HG03025 (cell line): Measurements from ENCODE around the gene TESMIN.

Source experiments
- ATAC-seq: cut with Tn5 transposase; IDR thresholded peaks from one replicate; pipeline ENCODE4 v1.9.1; 2021; ENCODE audit warnings: mild to moderate bottlenecking, moderate library complexity; ENCODE audit not compliant: unreplicated experiment, low FRiP score

Gene TESMIN, protein sequence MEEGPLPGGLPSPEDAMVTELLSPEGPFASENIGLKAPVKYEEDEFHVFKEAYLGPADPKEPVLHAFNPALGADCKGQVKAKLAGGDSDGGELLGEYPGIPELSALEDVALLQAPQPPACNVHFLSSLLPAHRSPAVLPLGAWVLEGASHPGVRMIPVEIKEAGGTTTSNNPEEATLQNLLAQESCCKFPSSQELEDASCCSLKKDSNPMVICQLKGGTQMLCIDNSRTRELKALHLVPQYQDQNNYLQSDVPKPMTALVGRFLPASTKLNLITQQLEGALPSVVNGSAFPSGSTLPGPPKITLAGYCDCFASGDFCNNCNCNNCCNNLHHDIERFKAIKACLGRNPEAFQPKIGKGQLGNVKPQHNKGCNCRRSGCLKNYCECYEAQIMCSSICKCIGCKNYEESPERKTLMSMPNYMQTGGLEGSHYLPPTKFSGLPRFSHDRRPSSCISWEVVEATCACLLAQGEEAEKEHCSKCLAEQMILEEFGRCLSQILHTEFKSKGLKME

DNA sequence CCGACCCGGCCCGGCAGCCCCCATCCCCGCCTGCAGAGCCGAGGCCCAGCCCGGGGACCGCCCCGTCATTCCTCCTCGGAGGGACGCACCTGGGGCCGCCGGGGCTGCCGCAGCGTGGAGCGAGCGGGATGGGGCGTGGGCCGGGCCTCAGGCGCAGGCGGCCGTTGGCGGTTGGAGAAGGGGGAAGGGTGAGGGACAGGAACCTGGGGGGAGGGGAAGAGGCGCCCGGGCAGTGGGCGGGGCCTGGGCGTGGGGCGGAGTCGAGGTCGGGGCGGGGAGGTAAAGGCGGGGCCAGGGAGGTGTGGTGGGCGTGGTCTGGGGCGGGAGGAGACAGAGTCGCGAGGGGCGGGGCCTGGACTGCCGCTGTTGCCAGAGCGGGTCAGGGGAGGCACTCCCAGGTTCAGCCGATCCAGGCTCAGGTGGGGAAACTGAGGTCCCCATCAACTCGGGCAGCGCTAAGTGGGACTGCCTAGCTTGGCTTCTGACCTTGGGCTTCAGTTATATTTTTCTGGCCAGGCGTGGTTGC is at the start of gene TESMIN:
TSS of gene TESMIN (minus strand) at position 190 of the 526 bp plus-strand sequence. CDS start 860 bp downstream, outside the sequence.
- ATAC-seq = no peak

DNA sequence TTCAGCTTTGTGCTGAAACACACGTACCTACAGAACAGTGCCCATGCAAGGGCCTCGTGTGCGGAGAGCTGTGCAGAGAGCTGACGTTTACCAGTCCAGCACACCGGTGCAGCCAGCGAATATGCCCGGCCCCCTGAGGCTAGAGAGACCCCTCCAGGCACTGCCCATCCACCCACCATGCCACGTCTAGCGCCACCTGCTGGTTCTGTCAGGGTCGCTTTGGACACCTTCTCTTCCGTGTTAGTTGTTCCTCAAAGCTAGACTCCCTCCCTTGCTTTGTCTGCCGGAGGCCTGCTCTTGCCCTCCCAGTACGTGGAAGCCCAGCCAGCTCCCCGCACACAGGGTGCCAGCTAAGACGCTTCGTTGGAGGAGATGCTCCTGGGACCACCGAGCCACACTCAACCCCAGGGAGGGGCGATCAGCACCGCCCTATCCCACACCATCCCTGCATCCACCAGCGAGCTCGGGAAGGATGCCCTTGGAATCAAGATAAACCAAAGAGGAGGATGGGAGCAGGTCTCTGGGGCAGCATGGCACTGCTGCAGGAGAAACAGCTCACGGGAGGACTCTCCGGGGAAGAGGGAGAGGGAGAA is 47.0 kb upstream of the TESMIN start:
- no peak for ATAC-seq

DNA sequence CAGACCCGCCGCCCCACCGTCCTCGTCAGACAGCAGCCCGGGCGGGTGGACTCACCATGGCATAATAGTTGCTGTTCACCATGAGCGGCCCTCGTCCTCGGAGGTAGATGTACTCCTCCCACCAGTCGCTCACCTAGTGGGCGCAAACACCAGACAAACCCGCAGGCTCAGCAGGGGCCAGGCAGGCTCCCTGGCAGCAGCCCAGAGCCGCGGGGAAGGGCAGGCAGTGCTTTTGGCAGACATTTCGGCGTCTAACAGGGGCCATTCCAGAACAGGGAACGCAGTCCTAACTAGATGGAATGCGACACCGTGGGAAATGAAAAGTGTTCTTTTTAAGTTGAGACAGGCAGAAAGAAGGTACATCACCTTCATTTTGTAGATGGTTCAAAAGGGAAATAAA is 45.5 kb upstream of the TESMIN start:
- no peak for ATAC-seq

DNA sequence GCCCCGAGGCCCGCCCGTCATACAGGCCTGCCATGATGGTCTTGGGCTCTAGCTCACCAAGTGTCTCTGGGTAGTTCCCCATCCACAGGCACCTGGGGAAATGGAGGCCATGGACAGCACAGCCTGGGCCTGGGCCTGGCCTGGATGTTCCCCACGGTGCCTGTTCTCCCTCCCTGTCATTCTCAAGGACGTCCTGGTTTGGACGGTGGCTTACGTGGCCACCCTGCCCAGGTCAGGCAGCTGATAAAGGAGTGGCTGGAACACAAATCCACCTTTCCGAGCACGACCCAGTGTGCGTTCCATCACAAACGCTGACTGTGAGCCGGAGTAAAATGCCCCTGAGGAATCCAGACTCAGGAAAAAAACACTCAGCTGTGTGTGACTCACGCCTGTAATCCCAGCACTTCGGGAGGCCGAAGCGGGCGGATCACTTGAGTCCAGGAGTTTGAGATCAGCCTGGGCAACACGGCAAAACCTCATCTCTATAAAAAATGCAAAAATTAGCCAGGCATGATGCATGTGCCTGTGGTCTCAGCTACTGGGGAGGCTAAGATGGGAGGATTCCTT is 41.2 kb upstream of the TESMIN start:
- no peak for ATAC-seq

DNA sequence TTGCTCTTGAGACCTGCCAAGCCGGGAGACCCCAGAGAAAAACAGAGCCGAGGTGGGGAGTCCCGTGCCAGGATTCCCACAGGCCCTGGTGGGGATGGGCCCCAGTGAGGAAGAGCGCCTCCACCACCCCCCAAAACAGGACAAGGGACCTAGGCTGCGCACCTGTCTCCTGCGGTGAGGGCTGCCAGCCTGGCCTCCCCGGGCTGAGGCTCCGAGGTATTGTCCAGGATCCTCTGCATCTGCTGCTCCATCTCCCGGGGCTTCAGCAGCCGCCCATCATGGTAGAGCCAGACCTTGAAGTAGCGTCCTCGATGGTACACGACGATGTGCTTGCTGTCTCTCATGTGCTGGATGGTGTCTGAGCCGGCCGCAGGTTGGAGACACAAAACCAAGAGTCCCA is 33.3 kb upstream of the TESMIN start:
- no peak for ATAC-seq

DNA sequence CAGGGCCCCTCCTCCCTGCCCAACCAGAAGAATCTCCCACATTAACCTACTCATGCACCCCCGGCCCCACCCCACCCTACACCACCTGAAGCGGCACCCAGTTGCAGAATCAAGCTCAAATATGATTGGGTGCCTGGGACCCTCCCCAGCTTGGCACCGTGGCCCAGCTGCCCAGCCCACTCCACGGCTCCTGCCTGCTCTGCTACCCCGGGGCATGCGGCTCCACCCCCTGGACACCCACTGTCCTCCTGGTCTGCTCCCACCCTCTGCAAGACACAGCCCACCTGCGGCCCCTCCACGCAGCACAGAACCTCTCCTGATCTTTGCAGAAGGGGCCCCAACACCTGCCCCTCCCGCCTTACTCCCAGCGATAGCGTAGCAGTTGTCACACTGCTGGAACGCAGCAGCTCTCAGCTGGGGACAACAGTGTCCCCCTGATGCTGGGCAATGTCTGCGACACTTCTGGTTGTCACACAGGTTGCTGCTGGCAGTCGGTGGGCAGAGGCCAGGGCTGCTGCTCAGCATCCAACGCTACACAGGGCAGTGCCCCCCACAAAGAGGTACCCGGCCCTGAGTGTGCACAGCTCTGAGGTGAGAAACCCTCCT is 32.0 kb upstream of the TESMIN start:
- ATAC-seq = no peak

DNA sequence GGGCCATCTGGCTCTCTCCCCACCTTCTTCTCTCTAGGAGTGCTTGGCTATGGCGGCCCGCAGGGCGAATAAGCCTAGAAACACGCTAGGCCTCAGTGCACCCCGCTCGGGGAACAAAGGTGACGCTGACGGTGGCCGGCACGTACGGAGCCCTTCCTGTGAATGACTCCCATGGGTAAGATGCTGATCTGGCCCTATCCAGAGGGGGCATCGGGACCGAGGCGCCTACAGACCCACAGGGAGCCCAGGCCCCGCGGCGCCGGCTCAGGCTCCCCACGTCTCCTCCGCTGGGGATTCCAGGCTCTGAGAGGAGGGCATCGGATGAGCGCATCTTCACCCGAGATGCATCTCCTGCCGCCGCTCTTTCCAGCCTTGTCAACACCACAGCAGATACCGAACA is 31.4 kb upstream of the TESMIN start:
- ATAC-seq = no peak

DNA sequence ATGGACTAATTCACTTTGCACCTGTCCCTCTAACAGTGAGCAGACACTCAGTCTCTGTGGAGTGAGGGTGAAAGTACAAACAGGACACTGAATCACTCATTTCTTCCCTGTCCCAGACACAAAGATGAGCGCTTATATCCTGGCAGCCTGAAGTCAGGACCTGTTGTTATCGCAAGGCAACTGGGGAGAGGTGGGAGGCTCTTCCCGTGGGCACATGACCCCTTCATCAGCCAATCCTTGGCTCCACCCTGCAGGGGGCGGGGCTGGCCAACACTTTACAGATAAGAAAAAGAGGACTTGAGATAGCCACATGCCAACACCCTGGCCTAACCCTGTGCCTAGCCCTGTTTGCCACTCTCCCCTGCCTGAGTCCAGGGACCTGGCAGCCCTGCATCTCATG is 29.5 kb upstream of the TESMIN start:
- ATAC-seq = no peak

DNA sequence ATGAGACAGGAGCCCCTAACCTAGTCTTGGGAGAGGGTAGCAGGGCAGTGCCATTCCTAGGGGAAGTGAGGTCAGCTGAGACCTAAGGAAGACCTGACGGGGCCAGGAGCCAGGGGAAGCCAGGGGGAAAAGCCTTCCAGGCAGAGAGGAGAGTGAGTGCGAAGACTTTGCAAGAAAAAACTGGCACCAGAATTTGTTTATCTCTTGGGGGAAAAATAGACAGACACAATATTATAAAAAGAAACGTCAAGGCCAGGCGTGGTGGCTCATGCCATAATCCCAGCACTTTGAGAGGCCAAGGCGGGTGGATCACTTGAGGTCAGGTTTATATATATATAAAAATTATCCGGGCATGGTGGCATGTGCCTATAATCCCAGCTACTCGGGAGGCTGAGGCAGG is 26.9 kb upstream of the TESMIN start:
- no peak for ATAC-seq

DNA sequence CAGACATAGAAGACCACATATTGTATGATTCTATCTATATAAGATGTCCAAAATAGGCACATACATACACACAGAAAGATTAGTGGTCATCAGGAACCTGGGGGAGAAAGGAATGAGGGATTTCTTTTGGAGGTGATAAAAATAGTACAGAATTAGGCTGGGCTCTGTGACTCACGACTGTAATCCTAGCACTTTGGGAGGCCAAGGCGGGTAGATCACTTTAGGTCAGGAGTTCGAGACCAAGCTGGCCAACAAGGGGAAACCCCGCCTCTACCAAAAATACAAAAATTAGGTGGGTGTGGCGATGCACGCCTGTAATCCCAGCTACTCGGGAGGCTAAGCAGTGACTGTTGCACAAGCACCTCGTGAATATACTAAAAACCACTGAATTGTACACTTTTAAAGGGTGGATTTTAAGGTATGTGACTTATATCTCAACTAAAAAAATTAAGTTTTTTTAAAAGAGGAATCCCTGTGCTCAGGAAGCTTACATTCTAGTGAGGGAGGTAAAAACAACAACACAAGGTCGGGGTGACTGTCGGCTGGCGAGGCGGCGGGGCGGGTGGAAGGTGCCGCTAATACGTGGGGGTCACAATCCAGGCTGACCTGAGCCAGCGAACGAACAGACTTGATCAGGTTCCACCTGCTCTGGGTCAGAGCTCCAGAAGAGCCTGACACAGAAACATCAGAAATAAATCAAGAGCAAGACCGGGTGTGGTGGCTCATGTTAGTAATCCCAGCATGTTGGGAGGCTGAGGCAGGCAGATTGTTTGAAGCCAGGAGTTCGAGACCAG is 25.3 kb upstream of the TESMIN start:
- ATAC-seq = no peak

DNA sequence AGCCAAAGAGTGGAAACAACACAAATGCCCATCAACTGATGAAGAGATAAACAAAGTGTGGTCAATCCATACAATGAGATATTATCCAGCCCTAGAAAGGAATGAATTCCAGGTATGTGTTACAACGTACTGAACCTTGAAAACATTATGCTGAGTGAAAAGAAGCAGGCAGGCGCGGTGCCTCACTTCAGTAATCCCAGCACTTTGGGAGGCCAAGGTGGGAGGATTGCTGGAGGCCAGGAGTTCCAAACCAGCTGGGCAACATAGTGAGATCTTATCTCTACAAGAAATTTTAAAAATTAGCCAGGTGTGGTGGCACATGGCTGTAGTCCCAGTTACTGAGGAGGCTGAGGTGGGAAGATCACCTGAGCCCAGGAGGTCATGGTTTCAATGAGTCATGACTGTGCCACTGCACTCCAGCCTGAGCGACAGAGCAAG is 24.6 kb upstream of the TESMIN start:
- ATAC-seq = no peak

DNA sequence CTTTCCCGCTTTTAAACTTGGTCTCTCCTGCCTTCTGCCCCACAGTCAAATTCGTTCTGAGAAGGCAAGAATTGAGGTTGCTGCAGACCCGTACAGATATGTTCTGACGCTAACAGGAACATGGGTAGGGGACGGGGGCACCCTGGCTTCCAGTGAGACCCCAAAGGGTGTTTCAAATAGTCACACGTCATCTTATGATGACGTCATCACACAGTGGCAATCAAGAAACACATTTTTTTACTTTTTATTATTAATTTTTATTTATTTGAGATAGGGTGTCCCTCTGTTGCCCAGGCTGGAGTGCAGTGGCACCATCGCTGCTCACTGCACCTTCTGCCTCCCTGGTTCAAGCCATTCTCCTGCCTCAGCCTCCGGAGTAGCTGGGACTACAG is 22.9 kb upstream of the TESMIN start:
- ATAC-seq = no peak

DNA sequence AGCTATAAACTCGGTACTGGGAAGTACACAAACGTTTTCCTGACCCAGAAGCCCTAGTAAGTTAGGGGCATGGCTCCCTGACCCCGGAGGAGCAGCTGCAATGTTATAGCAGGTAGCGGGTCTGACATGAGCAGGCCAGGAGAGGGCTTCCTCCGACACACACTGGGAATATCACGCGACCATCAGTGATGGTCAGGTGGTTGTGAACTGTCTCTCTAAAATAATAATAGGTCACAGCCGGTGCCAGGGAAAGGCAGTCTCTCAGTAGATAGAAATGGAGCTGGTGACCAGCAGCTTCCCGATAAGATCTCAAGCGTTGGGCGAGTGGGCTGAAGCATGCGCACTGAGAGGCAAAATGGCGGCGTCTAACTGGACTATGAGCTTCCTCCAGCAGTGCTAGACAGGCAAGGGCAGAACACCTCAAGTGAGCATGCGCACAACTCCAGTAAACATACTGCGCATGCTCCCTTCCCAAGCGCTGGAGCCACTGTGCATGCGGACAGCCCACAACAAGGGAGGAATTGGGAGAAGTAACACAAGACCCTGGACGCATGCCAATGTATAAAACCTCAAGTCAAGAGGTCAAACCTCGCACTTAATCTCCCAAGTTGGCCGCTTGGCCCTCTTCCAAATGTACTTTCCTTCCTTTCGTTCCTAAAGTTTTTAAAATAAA is 22.3 kb upstream of the TESMIN start:
- no peak for ATAC-seq

DNA sequence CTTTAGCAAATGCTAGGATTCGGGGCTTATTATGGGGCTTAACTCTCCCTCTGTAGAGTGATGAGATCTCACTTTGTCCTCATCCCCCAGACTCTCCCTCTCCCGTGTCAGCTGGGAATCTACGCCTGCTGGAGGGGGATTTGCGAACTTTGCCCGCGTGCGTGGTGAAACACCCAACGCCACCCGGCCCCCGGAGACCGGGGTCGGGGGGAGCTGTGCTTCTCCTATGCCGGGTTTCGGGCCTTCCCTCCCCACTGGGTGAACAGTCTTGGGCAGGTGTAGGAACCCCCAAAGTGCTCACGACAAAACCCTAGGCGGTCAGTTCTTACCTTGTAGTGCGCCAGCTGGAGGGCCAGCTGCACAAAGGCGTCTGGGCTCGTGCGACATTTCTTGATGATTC is 21.6 kb upstream of the TESMIN start:
- no peak for ATAC-seq

DNA sequence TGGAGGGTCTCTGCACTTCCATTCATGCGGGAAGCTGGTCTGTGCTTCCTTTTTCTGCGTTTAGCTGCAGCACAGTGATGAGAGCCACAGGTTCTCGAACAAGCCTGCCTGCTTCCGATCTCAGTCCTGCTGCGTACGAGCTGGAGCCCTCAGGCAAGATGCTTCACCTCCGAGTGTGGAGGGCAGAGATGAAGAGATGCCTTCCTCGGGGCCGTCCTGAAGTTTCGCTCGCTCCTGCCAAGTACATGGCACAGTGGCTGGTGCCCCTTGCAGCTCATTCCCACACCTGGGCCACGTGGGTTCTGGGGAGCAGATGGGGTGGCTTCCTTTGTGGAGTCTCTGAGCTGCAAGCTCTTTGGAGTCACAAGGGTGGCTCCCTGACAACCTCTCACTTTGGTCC is 19.5 kb upstream of the TESMIN start:
- ATAC-seq = no peak

DNA sequence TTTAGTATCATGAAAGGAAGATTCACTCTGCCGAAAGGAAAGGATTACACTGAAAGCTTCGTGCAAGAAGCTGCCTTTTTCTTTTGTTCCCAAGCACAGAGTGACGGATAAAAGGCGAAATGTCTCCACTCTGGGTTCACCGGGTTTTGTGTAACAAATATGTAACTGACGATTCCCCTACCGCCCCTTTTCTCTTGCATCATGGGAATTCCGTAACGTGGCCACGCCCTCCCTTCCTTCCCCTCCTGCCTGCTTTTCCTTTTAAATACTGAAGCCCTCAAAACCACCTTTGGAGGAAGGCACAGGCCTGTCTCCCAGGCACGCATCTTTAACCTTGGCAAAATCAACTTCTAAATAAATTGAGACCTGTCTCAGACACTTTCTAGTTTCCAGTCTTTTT is 16.4 kb upstream of the TESMIN start:
- no peak for ATAC-seq

DNA sequence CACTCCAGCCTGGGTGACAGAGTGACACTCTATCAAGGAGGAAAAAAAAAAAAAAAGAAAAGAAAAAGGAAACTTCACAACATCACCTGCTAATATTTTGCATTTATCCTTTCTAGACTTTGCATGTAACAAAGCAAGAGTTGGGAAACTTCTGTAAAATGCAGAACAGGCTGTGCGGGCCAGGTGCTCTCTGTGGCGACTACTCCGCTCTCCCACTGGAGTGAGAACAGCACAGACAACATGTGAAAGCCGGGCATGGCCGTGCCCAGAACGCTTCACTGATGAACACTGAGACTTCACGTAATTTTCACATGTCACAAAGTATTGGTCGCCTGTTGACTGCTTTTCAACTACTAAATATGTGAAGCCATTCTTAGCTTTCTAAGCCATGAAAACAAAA is 15.5 kb upstream of the TESMIN start:
- ATAC-seq = no peak

DNA sequence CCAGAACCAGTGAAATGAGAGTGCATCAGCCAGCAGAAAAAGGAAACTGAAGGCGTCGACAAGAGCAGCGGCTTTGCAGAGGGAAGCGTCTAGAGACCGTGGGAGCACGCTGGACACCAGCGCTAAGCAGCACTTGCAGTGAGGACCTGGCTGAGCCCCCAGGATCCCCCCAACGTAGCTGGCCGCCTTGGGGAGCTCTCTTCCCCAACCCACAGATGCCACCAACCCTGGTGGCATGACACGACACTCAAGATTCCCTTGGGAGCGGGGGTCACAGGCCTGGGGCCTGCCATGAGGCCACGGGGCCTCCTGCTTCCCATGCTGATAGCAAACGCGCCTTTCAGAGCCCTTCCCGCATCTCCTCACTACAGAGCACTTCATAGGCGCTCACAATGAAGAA is 13.4 kb upstream of the TESMIN start:
- ATAC-seq = no peak

DNA sequence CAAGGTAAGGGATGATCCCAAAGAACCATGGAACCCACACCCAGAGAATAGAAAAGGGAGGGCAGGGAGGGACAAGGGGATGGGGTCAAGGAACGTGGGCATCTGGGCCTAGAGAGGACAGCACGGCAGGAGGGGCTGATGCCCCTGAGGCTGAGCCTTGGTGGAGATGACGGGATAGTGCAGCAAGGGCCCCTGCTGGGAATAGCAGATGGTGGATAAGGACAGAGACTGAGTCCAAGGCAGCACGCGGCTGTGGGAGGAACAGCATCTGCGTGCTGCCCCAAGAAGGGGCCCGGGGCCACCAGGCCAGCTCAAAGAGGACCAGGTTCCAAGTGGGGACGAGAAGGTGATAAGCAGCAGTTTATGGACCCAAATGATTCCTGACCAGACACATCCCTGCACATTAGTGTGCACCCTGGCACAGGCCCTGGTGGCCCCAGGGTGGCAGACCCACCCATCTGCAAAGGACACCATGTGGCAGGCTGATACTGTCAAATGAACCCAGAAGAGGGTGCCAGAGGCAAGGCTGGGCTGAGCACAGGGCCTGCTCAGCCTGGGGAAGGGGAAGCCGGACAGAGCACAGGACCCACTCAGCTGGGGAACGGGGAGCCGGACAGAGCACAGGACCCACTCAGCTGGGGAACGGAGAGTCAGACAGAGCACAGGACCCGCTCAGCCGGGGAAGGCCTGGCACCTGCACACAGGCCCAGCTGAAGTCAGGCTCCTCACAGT is 12.8 kb upstream of the TESMIN start:
- no peak for ATAC-seq
